Erythroblast (primary cell): ENCODE data around the gene SF3B1.

Experiments used
- GATA1 ChIP-seq: IDR thresholded peaks from 2 replicates; pipeline ENCODE4 v1.6.1; 2011; ENCODE audit warnings: low read depth, mild to moderate bottlenecking, control low read depth, low read length, moderate library complexity
- POLR2A ChIP-seq: IDR thresholded peaks from 2 replicates; pipeline ENCODE4 v1.6.1; 2011; ENCODE audit warnings: mild to moderate bottlenecking, low read length

DNA sequence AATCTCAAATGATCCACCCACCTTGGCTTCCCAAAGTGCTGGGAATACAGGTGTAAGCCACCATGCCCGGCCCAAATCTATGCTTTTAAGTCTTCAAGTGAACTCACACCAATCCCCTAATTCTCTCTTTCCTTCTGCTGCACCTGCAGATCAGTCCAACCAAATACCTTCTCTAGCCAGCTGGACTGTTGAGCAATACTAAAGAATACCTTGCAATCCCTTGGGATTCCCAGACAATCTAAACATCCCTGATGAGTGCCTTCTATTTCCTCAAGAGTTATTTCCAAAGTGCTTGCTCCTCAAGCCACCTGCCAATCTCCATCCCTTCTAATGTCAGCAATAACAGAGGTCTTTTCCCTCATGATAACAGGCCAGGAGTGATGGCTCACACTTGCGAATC is 48.6 kb downstream of the SF3B1 start:
- TF ChIP-seq POLR2A: no peak
- TF ChIP-seq GATA1: no peak
